CD4-positive, alpha-beta T cell treated with Interleukin-2 at 100 ng/mL for 4 hours (primary cell): ENCODE data around the gene IFIT1.
"Not testable (repeated sequence)": the region's sequence is repeated elsewhere in the genome, so short reads cannot be mapped to it uniquely, and the experiment has no call there.

Source experiments
- DNase-seq: peaks from one replicate; pipeline ENCODE4 v3.0.0-alpha.2; 2020; ENCODE audit warnings: low spot score

IFIT1 gene

GRCh38 chr10:89399956-89400355, 7.5 kb downstream of the IFIT1 start:
- no peak for DNase-seq

GRCh38 chr10:89403043-89403442, 10.6 kb downstream of the IFIT1 start:
- DNase-seq, result no peak

GRCh38 chr10:89404104-89405047, 12.0 kb downstream of the IFIT1 start:
- DNase-seq, result no peak

- DNase-seq, result not testable (repeated sequence)
These were observed 13.8 kb downstream of the IFIT1 start for GRCh38 chr10:89406178-89406577.

GRCh38 chr10:89407792-89408191, 15.4 kb downstream of the IFIT1 start:
- not testable (repeated sequence) for DNase-seq

- DNase-seq, result not testable (repeated sequence)
These were observed 16.9 kb downstream of the IFIT1 start for GRCh38 chr10:89409282-89409681.

GRCh38 chr10:89410551-89410950, 18.1 kb downstream of the IFIT1 start:
- DNase-seq, result not testable (repeated sequence)

- DNase-seq, result not testable (repeated sequence)
These were observed 18.7 kb downstream of the IFIT1 start for GRCh38 chr10:89411135-89411534.

GRCh38 chr10:89412276-89412675, 19.9 kb downstream of the IFIT1 start:
- DNase-seq, result peak; percentile 34

GRCh38 chr10:89413398-89413912, 21.0 kb downstream of the IFIT1 start:
- DNase-seq, result no peak

GRCh38 chr10:89414146-89414878, 21.9 kb downstream of the IFIT1 start, which contains the start of gene IFIT5:
Gene IFIT5, plus strand, starts transcription at chr10:89414568. Its CDS starts 231 bp downstream, at chr10:89414799.
- peak; percentile 67 for DNase-seq

GRCh38 chr10:89414879-89415821, 22.7 kb downstream of the IFIT1 start:
- peak; percentile 33 for DNase-seq

GRCh38 chr10:89416465-89416864, 24.0 kb downstream of the IFIT1 start:
- DNase-seq, result no peak

GRCh38 chr10:89419548-89419947, 27.1 kb downstream of the IFIT1 start:
- peak; percentile 37 for DNase-seq

- no peak for DNase-seq
These were observed 28.6 kb downstream of the IFIT1 start for GRCh38 chr10:89421018-89421476.

GRCh38 chr10:89425000-89425399, 32.6 kb downstream of the IFIT1 start:
- no peak for DNase-seq

- DNase-seq, result peak; percentile 34
These were observed 33.9 kb downstream of the IFIT1 start for GRCh38 chr10:89426230-89426868.

- DNase-seq, result no peak
These were observed 35.2 kb downstream of the IFIT1 start for GRCh38 chr10:89427629-89428028.

GRCh38 chr10:89428877-89429276, 36.5 kb downstream of the IFIT1 start:
- DNase-seq, result no peak

GRCh38 chr10:89431977-89432376, 39.6 kb downstream of the IFIT1 start:
- no peak for DNase-seq

GRCh38 chr10:89438525-89438924, 46.1 kb downstream of the IFIT1 start:
- DNase-seq, result no peak
